Psoas muscle (tissue), 8 donors: Measurements from ENCODE around the gene MFSD6. TPM values are rescaled to one million over a fixed set of nuclear protein-coding genes. Genes with fewer than 3 reads are reported as not detected.
"Not testable (repeated sequence)": the region's sequence is repeated elsewhere in the genome, so short reads cannot be mapped to it uniquely, and the experiment has no call there.

Source experiments
- ATAC-seq, 4 donors: fragments of 200-7000 bp; cut with Tn5 transposase; one replicate each; pipeline ENCODE4 v1.9.1; 2020; ENCODE audit warnings: moderate library complexity in 3 of 4, mild to moderate bottlenecking in 2 of 4
- DNase-seq, 2 donors: peaks; one replicate each; pipeline ENCODE4 v3.0.0-alpha.2; 2020
- H3K27ac ChIP-seq: fragments of 200-600 bp; one replicate; pipeline ENCODE4 v1.8.0; 2022
- H3K27me3 ChIP-seq, 3 donors: fragments of 200-600 bp in 1 of 3; one replicate each; pipeline versions ENCODE4 v1.6.1 to v1.8.0; 2013 to 2022; ENCODE audit warnings: low read length in 2 of 3, mild to moderate bottlenecking in 2 of 3, moderate library complexity in 1 of 3; ENCODE audit not compliant: insufficient read depth in 3 of 3
- H3K36me3 ChIP-seq, 2 donors: fragments of 200-600 bp in 1 of 2; one replicate each; pipeline versions ENCODE4 v1.6.1 to v1.8.0; 2013 to 2022; ENCODE audit warnings: low read depth in 1 of 2, mild to moderate bottlenecking in 1 of 2, moderate library complexity in 1 of 2; ENCODE audit not compliant: insufficient read depth in 1 of 2
- H3K4me1 ChIP-seq: fragments of 200-600 bp; one replicate; pipeline ENCODE4 v1.8.0; 2022
- H3K4me3 ChIP-seq: fragments of 200-600 bp; one replicate; pipeline ENCODE4 v1.8.0; 2022; ENCODE audit warnings: mild to moderate bottlenecking
- H3K9me3 ChIP-seq: fragments of 200-600 bp; one replicate; pipeline ENCODE4 v1.8.0; 2022
- WGBS, 3 donors: extraction: QIAGEN DNeasy Blood & Tissue Kit; methylation state at CpG; one replicate each; pipeline versions ENCODE4 v1.1.6 to v1.1.7; 2013; 5-methylcytosine and 5-hydroxymethylcytosine counted together
- intact Hi-C, 2 donors: fragments of 100-400 bp; cut with DNase I; formaldehyde crosslinking; loops; one replicate each; pipeline versions ENCODE4 v1.11.0 to v1.14.2; 2022
- polyA plus RNA-seq, 3 donors: library from polyadenylated mRNA; stranded (reverse); fragments of 200-250 nt; gene quantifications; one replicate each; pipeline ENCODE4 v1.2.3, GENCODE V29; 2013
- total RNA-seq, 4 donors: library from RNA; stranded (reverse); fragmentation: NEBNext Ultra II Directional in 2 of 4; extraction: Animal tissue kit (Norgen Biotek cat#: 25700) in 2 of 4; gene quantifications; one replicate each; pipeline versions ENCODE4 v1.2.1 to v1.2.4, GENCODE V29; 2021 to 2023
- TF ChIP-seq, protein P1 (sequence below): fragments of 200-600 bp; IDR thresholded peaks from one replicate; pipeline ENCODE4 v1.8.0; 2022; ENCODE audit warnings: antibody characterized with exemption
- donor health status: healthy with polysubstance abuse.
- donor health status: DM: no; HTN: no; CAD: no; lungs with moderate emphysema.
- donor health status: Bipolar disorder and iron deficiency.
- donor health status: healthy.
- donor health status: DM: yes; HTN: yes; CAD: no.
- donor health status: DM: no; HTN: no; CAD: no.
- donor health status: DM: no; HTN: no; CAD: no.
- donor health status: DM: yes; HTN: yes; CAD: no.

The MFSD6 gene
- total and polyA plus RNA-seq, 7 donors = 2.6 to 9.4 (median 5.0) TPM

- ATAC-seq (no peak), DNase-seq (no peak)
- no peak overlapping the region for H3K27ac ChIP-seq
- TF ChIP-seq, protein P1, sequence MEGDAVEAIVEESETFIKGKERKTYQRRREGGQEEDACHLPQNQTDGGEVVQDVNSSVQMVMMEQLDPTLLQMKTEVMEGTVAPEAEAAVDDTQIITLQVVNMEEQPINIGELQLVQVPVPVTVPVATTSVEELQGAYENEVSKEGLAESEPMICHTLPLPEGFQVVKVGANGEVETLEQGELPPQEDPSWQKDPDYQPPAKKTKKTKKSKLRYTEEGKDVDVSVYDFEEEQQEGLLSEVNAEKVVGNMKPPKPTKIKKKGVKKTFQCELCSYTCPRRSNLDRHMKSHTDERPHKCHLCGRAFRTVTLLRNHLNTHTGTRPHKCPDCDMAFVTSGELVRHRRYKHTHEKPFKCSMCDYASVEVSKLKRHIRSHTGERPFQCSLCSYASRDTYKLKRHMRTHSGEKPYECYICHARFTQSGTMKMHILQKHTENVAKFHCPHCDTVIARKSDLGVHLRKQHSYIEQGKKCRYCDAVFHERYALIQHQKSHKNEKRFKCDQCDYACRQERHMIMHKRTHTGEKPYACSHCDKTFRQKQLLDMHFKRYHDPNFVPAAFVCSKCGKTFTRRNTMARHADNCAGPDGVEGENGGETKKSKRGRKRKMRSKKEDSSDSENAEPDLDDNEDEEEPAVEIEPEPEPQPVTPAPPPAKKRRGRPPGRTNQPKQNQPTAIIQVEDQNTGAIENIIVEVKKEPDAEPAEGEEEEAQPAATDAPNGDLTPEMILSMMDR = no peak
- H3K4me3 ChIP-seq = no peak overlapping the region
- H3K9me3 ChIP-seq = no peaks in the 10 kb centered on the region
- no peaks in the 10 kb centered on the region for H3K27me3 ChIP-seq
- 73 to 88% (median 86%) methylated on average over 1 of the region's 1 CpG for WGBS, 3 donors
- H3K4me1 ChIP-seq = no peaks in the 10 kb centered on the region
- no peaks in the 10 kb centered on the region for H3K36me3 ChIP-seq
- intact Hi-C loops = loop anchor here in 1 of 2 donors (2.0 kb wide), 1 partner anchor 31 kb away; no protein-coding TSS in a partner anchor
Observed at GRCh38 chr2:190425221-190425866, 17.2 kb downstream of the MFSD6 start.

DNA sequence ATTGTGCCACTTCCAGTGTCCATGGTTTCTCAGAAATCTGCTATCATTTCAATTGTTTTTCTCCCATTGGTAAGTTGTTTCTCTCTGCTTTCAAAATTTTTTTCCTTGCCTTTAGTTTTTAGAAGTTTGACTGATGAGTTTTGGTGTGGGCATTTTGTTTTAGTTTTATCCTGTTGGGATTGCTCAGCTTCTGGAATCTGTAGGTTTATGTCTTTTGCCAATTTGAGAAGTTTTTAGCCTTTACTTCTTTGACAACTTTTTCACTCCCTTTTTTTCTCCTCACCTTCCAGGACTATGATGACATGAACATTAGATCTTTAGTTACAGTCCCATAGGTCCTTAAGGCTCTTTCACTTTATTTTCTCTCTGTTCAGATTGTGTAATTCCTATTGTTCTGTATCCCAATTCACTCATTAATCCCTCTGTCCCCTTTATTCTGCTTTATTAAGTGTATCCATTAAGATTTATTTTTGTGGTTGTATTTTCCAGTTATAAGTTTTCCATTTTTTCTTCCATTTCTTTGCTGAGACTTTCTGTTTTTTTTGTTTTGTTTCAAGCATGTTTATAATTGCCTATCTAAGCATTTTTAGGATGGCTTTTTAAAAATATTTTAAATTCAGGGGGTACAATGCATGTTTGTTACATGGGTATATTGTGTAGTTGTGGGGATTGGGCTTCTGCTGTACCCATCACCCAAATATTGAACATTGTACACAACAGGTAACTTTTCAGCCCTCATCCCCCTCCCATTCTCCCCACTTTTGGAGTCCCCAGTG, 17.9 kb downstream of the MFSD6 start:
- H3K27ac ChIP-seq = no peak overlapping the region
- H3K36me3 ChIP-seq = no peaks in the 10 kb centered on the region
- DNase-seq = no peak
- H3K4me1 ChIP-seq = no peaks in the 10 kb centered on the region
- TF ChIP-seq, protein P1 = no peak
- no peaks in the 10 kb centered on the region for H3K9me3 ChIP-seq
- H3K4me3 ChIP-seq = no peak overlapping the region
- no peaks in the 10 kb centered on the region for H3K27me3 ChIP-seq
- intact Hi-C loops = loop anchor here in 1 of 2 donors (2.0 kb wide), 1 partner anchor 31 kb away; no protein-coding TSS in a partner anchor
- no peak for ATAC-seq

DNA sequence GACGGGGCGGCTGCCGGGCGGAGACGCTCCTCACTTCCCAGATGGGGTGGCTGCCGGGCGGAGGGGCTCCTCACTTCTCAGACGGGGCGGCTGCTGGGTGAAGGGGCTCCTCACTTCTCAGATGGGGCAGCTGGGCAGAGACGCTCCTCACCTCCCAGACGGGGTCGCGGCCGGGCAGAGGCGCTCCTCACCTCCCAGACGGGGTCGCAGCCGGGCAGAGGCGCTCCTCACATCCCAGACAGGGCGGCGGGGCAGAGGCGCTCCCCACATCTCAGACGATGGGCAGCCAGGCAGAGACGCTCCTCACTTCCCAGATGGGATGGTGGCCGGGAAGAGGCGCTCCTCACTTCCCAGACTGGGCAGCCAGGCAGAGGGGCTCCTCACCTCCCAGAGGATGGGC, 22.7 kb downstream of the MFSD6 start:
- H3K36me3 ChIP-seq, H3K27ac ChIP-seq, DNase-seq, ATAC-seq, H3K4me1 ChIP-seq, intact Hi-C loops, H3K4me3 ChIP-seq, H3K9me3 ChIP-seq, H3K27me3 ChIP-seq: not testable (repeated sequence)
- 96 to 100% (median 99%) methylated on average over 7 to 26 of the region's 26 CpGs for WGBS, 3 donors

- no peaks in the 10 kb centered on the region for H3K9me3 ChIP-seq
- peaks cover 0 to 2% of the 10 kb centered on the region in 2 donors for H3K36me3 ChIP-seq
- H3K4me1 ChIP-seq = no peaks in the 10 kb centered on the region
- no peak for DNase-seq
- H3K27me3 ChIP-seq = no peaks in the 10 kb centered on the region
- intact Hi-C loops = no loop called here
- TF ChIP-seq, protein P1 = no peak
- ATAC-seq = no peak
- H3K4me3 ChIP-seq = no peak overlapping the region
- no peak overlapping the region for H3K27ac ChIP-seq
Observed at GRCh38 chr2:190431907-190432306, 23.8 kb downstream of the MFSD6 start.

GRCh38 chr2:190432567-190433231, 24.5 kb downstream of the MFSD6 start:
- Histone ChIP-seq H3K4me3 (no peak overlapping the region), H3K27me3 (no peaks in the 10 kb centered on the region), H3K4me1 (no peaks in the 10 kb centered on the region), H3K9me3 (no peaks in the 10 kb centered on the region), H3K36me3 (peaks cover 2% of the 10 kb centered on the region in 2 donors), H3K27ac (no peak overlapping the region)
- ATAC-seq = no peak
- TF ChIP-seq, protein P1 = no peak
- no peak for DNase-seq
- intact Hi-C loops = no loop called here
- 67 to 77% (median 72%) methylated on average over 5 of the region's 5 CpGs for WGBS, 3 donors
